Left lung (tissue), 10 donors: ENCODE data around the gene TBCA. TPM values are rescaled to one million over a fixed set of nuclear protein-coding genes. Genes with fewer than 3 reads are reported as not detected.

Experiments
- ATAC-seq: fragments of 200-7000 bp; cut with Tn5 transposase; one replicate; pipeline ENCODE4 v1.9.1; 2020; ENCODE audit warnings: moderate library complexity
- DNase-seq, 4 donors: peaks; one replicate each; pipeline ENCODE4 v3.0.0-alpha.2; 2013 to 2020
- H3K27ac ChIP-seq, 2 donors: fragments of 200-600 bp; sonication (generic) in 1 of 2; one replicate each; pipeline versions ENCODE4 v1.5.0 to v1.8.0; 2020 to 2021
- H3K27me3 ChIP-seq, 2 donors: fragments of 200-600 bp; sonication (generic) in 1 of 2; one replicate each; pipeline versions ENCODE4 v1.5.0 to v1.8.0; 2020 to 2021
- H3K36me3 ChIP-seq, 2 donors: fragments of 200-600 bp; sonication (generic) in 1 of 2; one replicate each; pipeline versions ENCODE4 v1.5.0 to v1.8.0; 2020 to 2021
- H3K4me1 ChIP-seq, 2 donors: fragments of 200-600 bp; one replicate each; pipeline ENCODE4 v1.8.0; 2021
- H3K4me3 ChIP-seq, 2 donors: fragments of 200-600 bp; sonication (generic) in 1 of 2; one replicate each; pipeline versions ENCODE4 v1.5.0 to v1.8.0; 2020 to 2021; ENCODE audit warnings: mild to moderate bottlenecking in 1 of 2
- H3K9me3 ChIP-seq, 2 donors: fragments of 200-600 bp; sonication (generic) in 1 of 2; one replicate each; pipeline versions ENCODE4 v1.5.0 to v1.8.0; 2020 to 2021
- intact Hi-C, 2 donors: fragments of 100-400 bp; cut with DNase I; formaldehyde crosslinking; loops; one replicate each; pipeline versions ENCODE4 v1.11.2 to v1.14.2; 2022
- polyA plus RNA-seq, 6 donors: library from polyadenylated mRNA; unstranded; fragments of 120-200 nt; gene quantifications; one replicate each; pipeline ENCODE4 v1.2.1, GENCODE V29; 2013; ENCODE audit not compliant: insufficient read length in 6 of 6
- total RNA-seq, 2 donors: library from RNA; stranded (reverse); fragmentation: NEBNext Ultra II Directional; extraction: Animal tissue kit (Norgen Biotek cat#: 25700); gene quantifications; one replicate each; pipeline ENCODE4 v1.2.1, GENCODE V29; 2021
- TF ChIP-seq, protein P1 (sequence below), 2 donors: fragments of 200-600 bp; sonication (generic) in 1 of 2; IDR thresholded peaks; one replicate each; pipeline versions ENCODE4 v1.5.0 to v1.8.0; 2021; ENCODE audit warnings: antibody characterized with exemption in 2 of 2
- donor health status: DM: no; HTN: yes; CAD: no.
- donor health status: DM: no; HTN: no; CAD: no.

TBCA gene
- total and polyA plus RNA-seq, 8 donors = 117 to 315 (median 251) TPM

DNA sequence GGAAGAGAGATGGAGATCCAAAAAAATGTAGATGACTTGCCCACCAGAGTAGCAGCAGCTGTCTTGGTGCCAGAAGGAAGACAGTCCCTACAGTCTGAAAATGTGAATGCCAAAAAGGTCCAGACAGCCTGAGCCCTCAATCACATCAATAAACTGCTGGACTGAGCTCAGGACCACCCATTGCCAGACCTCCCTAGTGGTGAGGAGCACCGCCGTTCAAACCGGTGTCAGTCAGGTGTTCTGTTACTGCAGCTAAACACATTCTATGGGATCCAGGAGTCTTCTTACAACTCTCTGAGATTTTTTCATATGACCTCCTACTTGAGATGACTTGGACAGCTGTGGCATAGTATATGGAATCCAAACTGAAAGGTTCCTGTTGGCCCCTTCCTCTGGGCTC lies 105.6 kb downstream of the TBCA start:
- Histone ChIP-seq H3K27ac (no peak overlapping the region), H3K4me1 (no peaks in the 10 kb centered on the region), H3K36me3 (no peaks in the 10 kb centered on the region), H3K27me3 (peaks cover 0 to 23% of the 10 kb centered on the region in 2 donors), H3K4me3 (no peak overlapping the region), H3K9me3 (peaks cover 0 to 8% of the 10 kb centered on the region in 2 donors)
- intact Hi-C loops = no loop called here
- no peak for DNase-seq
- ATAC-seq = no peak
- TF ChIP-seq, protein P1, sequence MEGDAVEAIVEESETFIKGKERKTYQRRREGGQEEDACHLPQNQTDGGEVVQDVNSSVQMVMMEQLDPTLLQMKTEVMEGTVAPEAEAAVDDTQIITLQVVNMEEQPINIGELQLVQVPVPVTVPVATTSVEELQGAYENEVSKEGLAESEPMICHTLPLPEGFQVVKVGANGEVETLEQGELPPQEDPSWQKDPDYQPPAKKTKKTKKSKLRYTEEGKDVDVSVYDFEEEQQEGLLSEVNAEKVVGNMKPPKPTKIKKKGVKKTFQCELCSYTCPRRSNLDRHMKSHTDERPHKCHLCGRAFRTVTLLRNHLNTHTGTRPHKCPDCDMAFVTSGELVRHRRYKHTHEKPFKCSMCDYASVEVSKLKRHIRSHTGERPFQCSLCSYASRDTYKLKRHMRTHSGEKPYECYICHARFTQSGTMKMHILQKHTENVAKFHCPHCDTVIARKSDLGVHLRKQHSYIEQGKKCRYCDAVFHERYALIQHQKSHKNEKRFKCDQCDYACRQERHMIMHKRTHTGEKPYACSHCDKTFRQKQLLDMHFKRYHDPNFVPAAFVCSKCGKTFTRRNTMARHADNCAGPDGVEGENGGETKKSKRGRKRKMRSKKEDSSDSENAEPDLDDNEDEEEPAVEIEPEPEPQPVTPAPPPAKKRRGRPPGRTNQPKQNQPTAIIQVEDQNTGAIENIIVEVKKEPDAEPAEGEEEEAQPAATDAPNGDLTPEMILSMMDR (IDR thresholded peaks at IDR 0.05) = no peak

DNA sequence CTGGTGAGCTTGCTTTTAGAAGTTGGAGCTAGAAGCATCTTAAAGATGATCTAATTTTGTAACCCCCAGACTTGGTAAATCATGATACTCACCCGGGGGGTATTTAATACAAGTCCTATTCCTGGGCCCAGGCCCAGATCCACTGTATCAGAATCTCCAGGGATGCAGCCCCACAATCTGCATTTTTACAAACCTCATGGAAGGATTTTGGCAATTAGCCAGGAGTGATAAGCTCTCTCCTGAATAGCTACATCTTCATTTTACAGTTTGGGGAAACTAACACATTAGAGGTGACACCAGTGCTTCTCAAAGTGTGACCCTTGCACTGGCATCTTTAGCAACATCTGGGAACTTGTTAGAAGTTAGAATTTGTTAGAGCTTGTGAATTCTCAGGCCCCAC lies 106.5 kb downstream of the TBCA start:
- H3K27me3 ChIP-seq = peaks cover 0 to 23% of the 10 kb centered on the region in 2 donors
- no peak overlapping the region for H3K4me3 ChIP-seq
- H3K36me3 ChIP-seq = no peaks in the 10 kb centered on the region
- H3K9me3 ChIP-seq = no peaks in the 10 kb centered on the region
- DNase-seq (no peak), ATAC-seq (no peak)
- H3K27ac ChIP-seq = no peak overlapping the region
- H3K4me1 ChIP-seq = no peaks in the 10 kb centered on the region
- TF ChIP-seq, protein P1 (IDR thresholded peaks at IDR 0.05) = no peak
- intact Hi-C loops = no loop called here

DNA sequence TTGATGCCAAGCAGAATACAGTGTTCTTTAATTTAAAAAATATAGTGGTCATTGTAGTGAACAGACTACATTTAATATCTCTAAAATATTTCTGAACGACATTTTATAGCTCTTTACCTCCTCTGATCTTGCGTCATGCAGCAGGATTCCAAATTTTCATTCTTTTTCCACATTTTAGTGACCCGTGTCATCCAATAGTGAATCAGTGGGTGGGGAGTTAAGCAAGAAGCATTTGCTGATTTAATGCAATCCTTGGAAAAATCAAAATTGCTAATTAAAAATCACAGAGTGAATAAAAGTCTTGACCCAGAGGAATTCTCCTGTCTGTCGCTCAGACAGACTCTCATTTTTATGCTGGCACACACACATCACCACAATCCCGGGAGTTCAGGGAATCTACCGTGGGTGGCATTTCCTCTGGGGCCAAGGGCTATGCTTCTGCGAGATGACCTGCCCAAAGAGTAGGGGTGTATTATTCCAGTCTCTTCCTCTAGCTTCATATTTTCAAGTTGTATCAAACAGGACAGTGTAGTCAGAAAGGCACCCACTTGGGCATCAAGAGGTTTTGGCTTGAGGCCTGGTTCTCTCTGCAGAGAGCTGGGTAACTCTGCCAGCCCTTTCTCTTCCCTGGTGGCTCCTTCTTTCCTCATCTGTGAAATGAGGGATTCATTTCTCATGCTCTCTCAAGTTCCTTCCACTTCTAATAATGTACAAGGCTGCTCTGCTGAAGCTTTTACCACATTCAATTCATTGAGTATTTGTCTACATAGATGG lies 112.9 kb downstream of the TBCA start:
- Histone ChIP-seq H3K4me1 (no peaks in the 10 kb centered on the region), H3K36me3 (no peaks in the 10 kb centered on the region), H3K27ac (no peak overlapping the region), H3K4me3 (no peak overlapping the region), H3K9me3 (no peaks in the 10 kb centered on the region), H3K27me3 (peaks cover 0 to 13% of the 10 kb centered on the region in 2 donors)
- no peak for DNase-seq
- TF ChIP-seq, protein P1 (IDR thresholded peaks at IDR 0.05) = no peak
- intact Hi-C loops = no loop called here
- ATAC-seq = no peak

DNA sequence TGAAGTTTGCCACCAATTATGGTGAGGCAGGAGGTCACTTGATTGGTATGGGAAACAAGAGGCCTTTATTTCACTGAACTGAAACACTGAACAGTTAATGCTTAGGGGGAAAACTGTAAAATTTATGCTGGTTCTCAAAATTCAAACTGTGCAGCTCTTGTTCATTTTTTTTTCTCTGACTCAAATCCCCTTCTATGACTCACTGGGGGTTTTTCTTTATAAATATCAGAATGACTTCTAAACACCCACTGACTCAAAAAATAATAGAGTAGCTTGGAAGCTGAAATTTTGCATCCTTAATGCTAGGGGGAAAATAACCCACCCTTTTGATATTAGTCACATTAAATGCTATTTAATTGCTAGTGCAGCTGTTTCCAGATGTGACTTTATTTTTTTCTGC lies 113.5 kb downstream of the TBCA start:
- Histone ChIP-seq H3K4me1 (no peaks in the 10 kb centered on the region), H3K4me3 (no peak overlapping the region), H3K9me3 (no peaks in the 10 kb centered on the region), H3K36me3 (no peaks in the 10 kb centered on the region), H3K27me3 (peaks cover 0 to 6% of the 10 kb centered on the region in 2 donors), H3K27ac (no peak overlapping the region)
- DNase-seq (no peak), ATAC-seq (no peak)
- intact Hi-C loops = no loop called here
- TF ChIP-seq, protein P1 (IDR thresholded peaks at IDR 0.05) = no peak

DNA sequence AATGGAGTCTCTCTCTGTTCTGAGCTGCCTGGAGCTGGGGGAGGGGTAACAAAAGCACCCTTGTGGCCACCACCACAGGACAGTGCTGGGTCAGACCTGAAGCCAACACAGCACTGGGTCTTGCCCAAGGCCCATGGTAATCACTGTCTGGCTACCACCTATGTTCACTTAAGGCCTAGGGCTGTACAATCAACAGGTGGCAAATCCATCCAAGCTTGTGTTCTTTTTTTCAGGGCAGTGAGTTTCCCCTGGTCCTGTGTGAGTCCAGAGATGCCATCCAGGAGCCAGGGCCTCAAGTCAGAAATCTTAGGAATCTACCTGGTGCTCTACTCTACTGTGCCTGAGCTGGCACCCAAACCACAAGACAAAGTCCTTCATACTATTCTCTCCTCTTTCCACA lies 117.5 kb downstream of the TBCA start:
- TF ChIP-seq, protein P1 (IDR thresholded peaks at IDR 0.05) = no peak

More for the DNA sequence above, 117.5 kb downstream of the TBCA start:
- H3K9me3 ChIP-seq = no peaks in the 10 kb centered on the region
- H3K27me3 ChIP-seq = peaks cover 0 to 15% of the 10 kb centered on the region in 2 donors
- no peak overlapping the region for H3K27ac ChIP-seq
- DNase-seq (no peak), ATAC-seq (no peak)
- no peaks in the 10 kb centered on the region for H3K4me1 ChIP-seq
- no peak overlapping the region for H3K4me3 ChIP-seq
- intact Hi-C loops = no loop called here
- no peaks in the 10 kb centered on the region for H3K36me3 ChIP-seq
